IPS-11a (cell line): ENCODE measurements around the gene ZMYM1.
A peak's percentile ranks its signal among the peaks of the same experiment; 100 is the strongest.
"Not testable (repeated sequence)": the region's sequence is repeated elsewhere in the genome, so short reads cannot be mapped to it uniquely, and the experiment has no call there.

Experiments used
- H3K4me3 ChIP-seq: one replicate; pipeline ENCODE4 v1.5.1; 2013; ENCODE audit warnings: low read depth, low read length, control low read depth

Gene ZMYM1

DNA sequence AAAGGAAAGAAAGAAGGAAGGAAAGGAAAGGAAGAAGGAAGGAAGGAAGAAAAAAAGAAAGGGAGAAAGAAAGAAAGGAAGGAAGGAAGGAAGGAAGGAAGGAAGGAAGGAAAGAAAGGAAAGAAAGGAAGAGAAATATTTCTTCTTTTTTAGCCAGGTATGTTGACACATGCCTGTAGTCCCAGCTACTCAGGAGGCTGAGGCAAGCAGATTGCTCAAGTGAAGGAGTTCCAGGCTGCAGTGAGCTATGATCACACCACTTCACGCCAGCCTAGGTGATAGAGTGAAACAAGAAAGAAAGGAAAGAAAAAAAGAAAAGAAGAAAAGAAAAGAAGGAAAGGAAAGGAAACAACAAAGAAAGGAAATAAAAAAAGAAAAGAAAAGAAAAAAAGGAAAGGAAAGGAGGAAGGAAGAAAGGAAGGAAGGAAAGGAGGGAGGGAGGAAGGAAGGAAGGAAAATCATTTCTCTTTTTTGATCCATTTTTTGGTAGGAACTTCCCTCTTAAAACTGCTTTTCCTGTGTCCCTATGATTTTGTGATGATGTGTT, 5.8 kb upstream of the ZMYM1 start:
- H3K4me3 ChIP-seq, result no peak overlapping the region

DNA sequence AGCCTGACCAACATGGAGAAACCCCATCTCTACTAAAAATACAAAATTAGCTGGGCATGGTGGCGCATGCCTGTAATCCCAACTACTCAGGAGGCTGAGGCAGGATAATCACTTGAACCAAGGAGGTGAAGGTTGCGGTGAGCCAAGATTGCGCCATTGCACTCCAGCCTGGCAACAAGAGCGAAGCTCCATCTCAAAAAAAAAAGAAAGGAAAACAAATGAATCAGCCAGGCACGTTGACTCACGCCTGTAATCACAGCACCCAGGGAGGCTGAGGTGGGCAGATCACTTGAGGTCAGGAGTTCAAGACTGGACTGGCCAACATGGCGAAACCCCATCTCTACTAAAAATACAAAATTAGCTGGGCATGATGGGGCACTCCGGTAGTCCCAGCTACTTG, 2.8 kb upstream of the ZMYM1 start:
- not testable (repeated sequence) for H3K4me3 ChIP-seq

DNA sequence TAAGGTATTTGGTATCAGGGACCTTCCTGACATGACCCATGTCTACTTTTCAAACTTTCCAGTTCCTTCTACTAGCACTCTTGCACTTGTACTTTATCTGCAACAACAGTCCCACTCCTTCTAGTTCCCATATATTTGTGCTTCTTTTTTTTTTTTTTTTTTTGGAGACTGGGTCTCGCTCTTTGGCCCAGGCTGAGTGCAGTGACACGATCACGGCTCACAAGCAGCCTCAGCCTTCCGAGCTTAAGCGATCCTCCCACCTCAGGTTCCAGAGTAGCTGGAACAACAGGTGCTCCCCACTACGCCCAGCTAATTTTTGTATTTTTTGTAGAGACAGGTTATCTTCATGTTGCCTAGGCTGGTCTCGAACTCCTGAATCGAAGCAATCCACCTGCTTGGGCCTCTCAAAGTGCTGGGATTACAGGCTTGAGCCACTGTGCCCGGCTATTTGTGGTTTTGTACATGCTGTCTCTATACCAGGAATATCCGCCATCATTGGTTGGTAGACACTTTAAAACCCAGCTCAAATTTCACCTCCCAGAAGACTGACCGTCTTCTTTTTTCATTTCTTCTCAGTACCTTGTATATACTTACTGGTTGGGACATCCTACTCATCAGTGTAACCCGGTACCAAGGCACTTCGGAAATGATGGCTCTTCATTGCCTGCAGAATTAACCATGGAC, 1.1 kb downstream of the ZMYM1 start:
- peak overlapping the region; percentile 79 for H3K4me3 ChIP-seq

DNA sequence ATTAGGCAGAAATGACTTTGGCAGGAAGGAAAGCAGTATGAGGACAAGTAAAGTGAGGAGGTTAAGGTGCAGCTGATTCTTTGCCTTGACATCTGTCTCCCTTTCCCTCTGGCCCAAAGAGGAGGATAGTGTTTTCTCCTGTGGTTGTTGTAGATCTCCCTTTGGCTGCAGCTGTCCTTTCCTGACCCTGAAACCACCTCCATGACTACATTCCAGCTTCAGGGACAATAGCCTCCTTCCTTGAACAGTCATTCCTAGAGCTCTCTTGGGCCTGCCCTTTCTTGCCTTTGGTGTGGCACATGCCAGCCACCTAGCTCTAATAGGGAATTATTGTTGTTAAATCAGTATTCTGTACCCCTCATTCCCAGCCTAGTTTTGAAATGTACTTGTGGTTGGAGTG, 6.2 kb downstream of the ZMYM1 start:
- H3K4me3 ChIP-seq, result no peak overlapping the region

DNA sequence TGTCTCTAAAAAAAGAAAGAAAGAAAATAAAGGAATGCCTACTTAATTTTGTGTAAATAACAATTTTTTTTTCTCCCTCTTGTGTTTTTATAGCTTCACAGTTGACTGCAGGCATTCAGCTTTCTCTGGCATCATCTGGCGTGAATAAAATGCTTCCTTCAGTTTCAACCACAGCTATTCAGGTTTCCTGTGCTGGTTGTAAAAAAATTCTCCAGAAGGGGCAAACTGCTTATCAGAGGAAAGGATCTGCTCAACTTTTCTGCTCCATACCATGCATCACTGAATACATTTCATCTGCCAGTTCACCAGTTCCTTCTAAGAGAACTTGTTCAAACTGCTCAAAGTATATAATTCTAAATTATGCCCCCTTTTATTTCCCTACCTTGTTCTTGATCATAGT, 18.0 kb downstream of the ZMYM1 start:
- no peak overlapping the region for H3K4me3 ChIP-seq

DNA sequence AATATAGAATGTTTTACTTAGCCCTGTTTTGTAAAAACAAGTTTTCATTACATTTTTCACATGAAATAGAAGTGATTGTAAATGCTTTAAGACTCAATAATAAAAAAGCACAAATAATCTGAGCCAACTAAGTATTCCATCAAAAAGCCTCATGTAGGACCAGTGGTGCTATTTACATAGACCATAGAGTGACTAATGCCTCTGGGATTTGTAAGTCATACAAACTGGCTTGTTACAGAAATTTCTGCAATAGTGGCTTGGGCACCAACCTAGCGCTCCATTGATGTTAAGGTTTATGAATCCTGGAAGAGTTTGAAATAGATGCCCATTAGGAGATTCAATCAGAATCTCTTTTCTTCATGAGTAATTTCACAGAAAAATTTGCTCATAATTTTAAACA, 31.9 kb downstream of the ZMYM1 start:
- H3K4me3 ChIP-seq, result no peak overlapping the region

DNA sequence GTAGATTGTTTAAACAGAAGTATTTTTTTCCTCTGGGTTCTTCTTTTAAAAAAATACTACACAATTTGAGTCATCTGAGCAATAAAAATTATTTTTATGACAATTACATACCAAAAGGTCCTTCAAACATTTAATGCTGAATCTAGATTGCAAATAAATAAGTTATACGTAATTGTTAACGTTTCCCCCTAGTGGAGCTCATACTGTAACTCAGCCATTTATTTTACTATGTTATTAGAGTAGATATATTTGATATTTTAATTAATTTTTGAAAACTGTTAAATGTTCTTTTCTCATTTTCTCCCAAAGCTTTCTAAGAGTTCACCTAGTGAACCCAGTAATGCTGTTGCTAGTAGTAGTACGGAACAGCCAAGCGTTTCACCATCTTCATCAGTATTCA, 33.5 kb downstream of the ZMYM1 start:
- no peak overlapping the region for H3K4me3 ChIP-seq

DNA sequence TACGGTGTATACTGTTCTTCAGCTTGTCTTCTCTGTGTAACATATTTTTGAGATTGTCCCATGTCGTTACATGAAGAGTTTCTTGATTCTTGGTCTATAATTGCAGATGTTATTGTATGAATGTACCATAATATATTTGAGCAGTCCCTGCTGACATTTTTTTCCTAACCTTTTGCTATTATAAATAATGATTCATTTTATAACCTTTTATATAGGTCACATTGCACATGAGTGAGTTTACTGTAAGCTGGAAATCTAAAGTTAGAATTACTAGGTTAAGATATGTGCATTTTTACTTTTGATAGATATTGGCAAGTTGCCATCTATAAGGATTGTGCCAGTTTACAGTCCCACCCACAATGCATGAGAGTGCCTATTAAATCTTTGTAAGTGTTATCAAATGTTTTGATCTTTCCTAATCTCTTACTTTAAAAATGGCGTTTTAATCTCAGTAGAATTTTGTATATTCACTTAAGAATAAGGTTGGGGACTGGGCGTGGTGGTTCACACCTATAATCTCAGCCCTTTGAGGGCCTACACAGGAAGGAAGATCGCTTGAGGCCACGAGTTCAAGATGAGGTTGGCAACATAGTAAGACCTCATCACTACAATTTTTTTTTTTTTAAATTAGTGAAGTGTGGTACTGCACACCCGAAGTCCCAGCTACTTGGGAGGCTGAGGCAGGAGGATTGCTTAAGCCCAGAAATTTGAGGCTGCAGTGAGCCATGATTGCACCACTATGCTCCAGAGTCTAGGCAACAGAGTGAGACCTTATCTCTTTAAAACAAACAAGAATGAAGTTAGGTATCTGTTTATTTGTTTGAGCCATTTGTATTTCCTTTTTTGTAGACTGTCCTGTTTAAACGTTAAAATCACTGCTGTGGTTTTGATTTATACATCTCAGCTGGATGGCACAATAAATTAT, 36.5 kb downstream of the ZMYM1 start:
- no peak overlapping the region for H3K4me3 ChIP-seq

DNA sequence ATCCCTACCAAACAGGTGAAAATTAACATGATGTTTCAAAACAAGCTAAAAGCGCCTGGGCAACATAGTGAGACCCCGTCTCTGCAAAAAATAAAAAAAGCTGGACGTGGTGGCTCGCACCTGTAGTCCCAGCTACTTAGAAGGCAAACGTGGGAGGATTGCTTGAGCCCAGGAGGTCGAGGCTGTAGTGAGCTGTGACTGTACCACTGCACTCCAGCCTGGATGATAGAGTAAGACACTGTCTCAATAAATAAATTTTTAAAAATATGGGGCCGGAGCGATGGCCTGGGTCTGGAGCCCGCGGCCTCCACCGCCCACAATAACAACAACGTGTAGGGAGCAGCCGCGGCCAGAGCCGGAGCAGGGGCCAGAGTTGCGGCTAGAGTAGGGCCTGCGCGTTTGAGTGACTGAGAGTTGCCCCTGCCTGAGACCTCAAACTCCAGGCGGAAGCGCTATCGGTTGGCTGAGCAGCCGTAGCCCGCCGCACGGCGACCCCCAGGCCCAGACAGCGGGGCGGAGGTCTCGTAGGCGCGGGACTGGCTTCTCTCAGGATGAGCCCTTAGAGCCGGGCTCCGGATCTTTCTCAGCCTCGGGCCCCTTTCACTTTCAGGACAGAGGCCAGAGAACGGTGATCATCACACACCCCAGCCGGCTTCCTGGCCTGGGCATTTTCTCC, 41.4 kb downstream of the ZMYM1 start:
- H3K4me3 ChIP-seq, result no peak overlapping the region

DNA sequence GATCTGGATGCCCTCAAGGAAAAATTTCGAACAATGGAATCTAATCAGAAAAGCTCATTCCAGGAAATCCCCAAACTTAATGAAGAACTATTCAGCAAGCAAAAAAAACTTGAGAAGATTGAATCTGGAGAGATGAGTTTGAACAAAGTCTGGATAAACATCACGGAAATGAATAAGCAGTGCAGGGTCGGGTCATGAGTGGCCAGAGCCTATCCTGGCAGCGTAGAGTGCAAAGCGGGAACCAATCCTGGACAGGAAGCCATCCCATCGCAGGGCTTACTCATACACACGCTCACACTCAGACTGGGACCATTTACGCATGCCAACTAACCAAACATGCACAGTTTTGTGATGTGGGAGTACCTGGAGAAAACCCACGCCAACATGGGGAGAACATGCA, 43.1 kb downstream of the ZMYM1 start:
- no peak overlapping the region for H3K4me3 ChIP-seq

DNA sequence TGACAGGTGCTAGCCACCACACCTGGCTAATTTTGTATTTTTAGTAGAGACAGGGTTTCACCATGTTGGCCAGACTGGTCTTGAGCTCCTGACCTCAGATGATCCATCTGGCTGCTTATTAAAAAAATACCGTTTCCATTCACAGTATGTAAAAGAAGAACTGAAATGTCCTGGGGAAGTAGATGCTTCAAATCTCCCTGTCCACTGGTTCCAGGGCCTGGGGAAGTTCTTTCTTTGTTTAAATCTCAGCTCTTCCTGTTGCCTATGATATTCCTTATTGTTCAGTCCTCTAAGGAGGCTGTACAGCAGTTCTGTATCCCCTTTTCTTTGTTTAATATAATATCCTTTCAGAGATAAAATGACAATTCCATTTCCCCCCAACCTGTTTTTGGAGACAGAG, 47.4 kb downstream of the ZMYM1 start:
- no peak overlapping the region for H3K4me3 ChIP-seq

DNA sequence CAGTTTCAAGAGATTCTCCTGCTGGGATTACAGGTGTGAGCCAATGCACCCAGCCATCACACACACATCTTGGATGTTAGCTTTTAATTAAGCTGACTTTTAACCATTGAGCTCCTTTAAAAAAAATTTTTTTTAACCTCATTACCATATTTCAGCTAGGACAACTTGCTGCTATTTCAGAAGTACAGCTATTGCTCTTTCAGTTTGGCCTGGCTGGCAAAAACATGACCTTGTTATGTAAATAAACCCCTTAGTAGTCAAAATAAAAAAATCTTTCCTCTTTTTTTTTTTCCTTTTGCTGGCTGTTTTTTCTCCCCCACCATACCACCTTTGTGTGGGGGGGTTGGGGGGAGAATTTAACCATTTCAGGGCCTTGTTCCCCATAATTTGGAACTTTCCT, 49.9 kb downstream of the ZMYM1 start:
- H3K4me3 ChIP-seq, result no peak overlapping the region

DNA sequence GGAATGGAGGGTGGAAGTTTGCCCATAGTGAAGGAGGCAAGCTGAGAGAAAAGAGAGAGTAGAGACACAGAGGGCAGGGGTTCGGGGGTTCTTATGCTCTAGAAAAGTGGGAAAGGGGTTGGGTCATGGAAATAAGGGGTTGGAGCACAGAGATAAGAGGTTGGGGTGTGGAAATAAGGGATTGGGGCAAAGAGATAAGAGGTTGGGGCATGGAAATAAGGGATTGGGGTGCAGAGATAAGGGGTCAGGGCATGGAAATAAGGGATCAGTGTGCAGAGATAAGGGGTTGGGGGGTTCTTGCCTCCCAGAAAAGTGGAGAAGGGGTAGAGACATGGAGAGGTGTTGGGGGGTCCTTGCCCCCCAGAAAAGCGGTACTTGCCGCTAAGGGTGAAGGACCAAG, 57.6 kb downstream of the ZMYM1 start:
- H3K4me3 ChIP-seq, result no peak overlapping the region

DNA sequence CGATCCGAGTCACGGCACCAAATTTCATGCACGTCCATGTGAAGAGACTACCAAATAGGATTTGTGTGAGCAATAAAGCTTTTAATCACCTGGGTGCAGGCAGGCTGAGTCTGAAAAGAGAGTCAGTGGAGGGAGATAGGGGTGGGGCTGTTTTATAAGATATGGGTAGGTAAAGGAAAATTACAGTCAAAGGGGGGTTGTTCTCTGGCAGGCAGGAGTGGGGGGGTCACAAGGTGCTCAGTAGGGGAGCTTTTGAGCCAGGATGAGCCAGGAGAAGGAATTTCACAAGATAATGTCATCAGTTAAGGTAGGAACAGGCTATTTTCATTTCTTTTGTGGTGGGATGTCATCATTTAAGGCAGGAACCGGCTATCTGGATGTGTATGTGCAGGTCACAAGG, 58.4 kb downstream of the ZMYM1 start:
- H3K4me3 ChIP-seq, result not testable (repeated sequence)

DNA sequence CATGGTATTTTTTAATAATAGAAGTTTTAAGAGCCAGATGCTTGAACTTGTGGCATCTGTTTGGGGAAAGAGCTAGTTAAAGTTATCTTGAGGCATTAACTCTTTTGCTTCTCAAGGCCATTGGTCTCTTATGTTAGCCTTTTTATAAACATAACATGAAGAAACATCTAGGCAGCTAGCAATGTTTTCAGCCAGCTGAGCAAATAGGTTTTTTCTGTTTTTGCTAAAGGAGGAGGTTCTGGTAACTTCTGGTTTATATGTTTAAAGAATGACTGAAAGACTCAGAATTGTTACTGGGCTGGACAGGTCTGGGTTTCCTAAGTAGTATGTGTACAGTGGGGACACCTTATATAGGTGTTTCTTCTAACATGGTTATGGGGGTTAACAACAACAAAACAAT, 63.1 kb downstream of the ZMYM1 start:
- H3K4me3 ChIP-seq, result not testable (repeated sequence)

DNA sequence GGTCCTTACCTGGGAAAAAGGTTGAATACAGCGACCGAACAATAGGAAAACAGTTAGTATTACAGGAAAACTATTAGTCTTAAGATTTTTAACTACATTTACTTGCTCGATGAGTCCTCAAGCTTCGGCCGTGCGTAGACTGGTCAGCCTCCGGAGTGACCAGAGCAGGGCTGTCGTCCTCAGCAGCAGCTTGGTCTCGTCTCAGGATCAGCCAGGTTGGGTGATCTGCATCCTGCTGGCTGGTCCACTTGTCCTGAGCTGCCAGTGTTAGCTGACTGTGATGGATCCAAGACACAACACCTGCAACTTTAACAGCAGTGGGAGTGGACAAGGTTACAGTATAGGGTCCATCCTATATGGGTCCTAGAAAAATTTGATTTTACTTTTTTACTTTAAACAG, 63.5 kb downstream of the ZMYM1 start:
- H3K4me3 ChIP-seq, result not testable (repeated sequence)

DNA sequence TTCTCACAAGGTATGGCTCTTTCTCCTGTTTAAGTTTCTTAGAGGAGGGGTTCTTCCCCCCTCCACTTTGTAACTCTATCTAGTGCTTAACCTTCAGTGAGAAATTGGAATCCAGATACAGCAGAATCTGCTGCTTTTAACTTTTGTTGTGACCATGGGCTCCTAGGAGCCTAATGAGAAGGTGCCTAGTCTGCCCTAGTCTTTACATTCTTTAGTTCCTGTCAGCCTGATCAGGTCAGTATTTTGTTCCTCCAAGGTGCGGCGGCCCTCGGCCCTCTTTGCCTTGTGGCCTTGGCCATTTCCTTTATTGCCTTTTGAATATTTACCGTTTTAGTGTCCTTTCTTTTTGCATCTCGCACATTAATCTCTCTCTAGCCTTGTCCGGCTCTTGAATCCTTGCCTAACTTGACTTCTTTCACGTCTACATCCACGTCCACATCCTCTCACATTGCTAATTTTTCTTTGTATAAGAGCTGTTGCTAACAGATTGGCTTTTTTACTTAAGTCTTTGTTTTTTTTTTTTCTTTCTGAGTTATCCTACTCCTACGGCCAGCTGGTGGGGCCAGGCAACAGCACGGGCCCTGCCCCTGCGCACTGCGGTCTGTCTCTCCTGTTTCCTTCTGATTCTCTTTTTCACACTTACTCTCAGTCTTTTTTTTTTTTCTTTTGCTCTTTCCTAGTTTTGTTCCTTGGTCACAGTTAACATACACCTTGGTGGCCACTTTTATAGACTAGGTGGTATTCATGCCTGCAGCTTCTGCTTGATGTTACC, 64.7 kb downstream of the ZMYM1 start:
- no peak overlapping the region for H3K4me3 ChIP-seq

DNA sequence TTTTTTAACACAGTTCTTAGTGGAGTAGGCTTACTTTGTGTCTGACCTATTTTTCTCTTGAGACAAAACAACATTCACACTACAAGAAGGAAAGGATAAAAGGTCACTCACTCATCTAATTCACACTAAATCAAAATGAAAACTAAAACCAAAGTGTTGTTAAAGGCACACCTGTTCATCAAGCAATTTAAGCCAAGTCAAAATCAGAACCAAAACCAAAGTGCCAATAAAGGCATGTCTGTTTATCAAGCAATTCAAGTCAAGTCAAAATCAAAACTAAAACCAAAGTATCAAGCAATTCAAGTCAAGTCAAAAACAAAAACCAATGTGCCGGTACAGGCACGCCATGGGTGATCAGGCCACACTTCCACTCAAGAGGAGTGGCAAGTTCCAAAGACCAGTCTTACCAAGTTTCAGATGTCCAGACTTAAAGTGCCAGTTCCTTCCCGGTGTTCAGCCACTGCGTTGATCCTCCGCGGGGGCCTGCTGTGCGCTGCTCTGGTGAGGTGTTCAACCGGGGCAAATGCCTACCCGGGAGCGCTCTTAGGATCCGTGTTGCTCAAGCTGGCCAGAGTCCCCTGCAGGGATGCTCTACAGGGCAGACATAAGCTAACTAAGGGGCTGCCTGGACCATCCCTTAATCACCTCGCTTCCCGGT, 66.8 kb downstream of the ZMYM1 start:
- not testable (repeated sequence) for H3K4me3 ChIP-seq

DNA sequence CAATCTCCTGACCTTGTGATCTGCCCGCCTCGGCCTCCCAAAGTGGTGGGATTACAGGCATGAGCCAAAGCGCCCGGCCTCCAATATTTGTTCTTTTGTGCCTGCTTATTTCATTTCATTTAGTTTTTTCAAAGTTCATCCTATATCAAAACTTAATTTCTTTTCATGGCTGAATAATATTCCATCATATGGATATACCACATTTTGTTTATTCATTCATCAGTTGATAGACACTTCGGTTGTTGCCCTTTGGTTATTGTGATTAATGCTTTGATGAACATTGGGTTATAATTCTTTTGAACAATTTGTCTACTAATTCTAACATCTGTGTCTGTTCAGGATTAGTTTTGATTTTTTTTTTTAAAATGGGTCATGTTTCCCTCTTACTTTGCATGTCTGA, 72.0 kb downstream of the ZMYM1 start:
- no peak overlapping the region for H3K4me3 ChIP-seq

DNA sequence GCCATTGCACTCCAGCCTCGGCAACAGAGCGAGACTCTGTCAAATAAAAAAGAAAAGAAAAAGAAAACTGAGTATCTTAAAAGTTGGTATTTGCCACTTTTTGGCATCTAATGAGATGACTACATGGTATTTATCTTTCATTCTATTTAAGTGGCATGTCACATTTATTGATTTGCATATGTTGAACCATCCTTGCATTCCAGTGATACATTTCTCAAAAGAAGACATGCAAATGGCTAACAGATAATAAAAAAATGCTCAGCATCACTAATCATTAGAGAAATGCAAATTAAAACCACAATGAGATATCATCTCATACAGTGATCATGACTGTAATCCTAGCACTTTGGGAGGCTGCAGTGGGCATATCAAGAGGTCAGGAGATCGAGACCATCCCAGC, 85.7 kb downstream of the ZMYM1 start:
- no peak overlapping the region for H3K4me3 ChIP-seq
